SU-DHL-6 (cell line): ENCODE results near the gene WSCD2.

Experiments
- H2AFZ ChIP-seq: fragments of 200-600 bp; sonication (generic); 2 replicates; pipeline ENCODE4 v1.6.1; 2014; ENCODE audit warnings: low read depth, mild to moderate bottlenecking, moderate library complexity, mixed read lengths, antibody characterized with exemption, low read length; ENCODE audit not compliant: severe bottlenecking
- H3F3A ChIP-seq: fragments of 200-600 bp; shearing (Covaris generic); 2 replicates; pipeline ENCODE4 v1.6.0; 2016; ENCODE audit warnings: antibody characterized with exemption, mild to moderate bottlenecking; ENCODE audit not compliant: insufficient read depth
- H3K27ac ChIP-seq: fragments of 200-600 bp; sonication (generic); 2 replicates; pipeline ENCODE4 v1.5.1; 2016; ENCODE audit warnings: low read depth, mild to moderate bottlenecking, low read length, moderate library complexity, mixed read lengths
- H3K27me3 ChIP-seq: fragments of 200-600 bp; sonication (generic), shearing (Covaris generic); 2 replicates; pipeline ENCODE4 v1.6.0; 2014; ENCODE audit warnings: mild to moderate bottlenecking, low read length
- H3K36me3 ChIP-seq: fragments of 200-600 bp; sonication (generic); 2 replicates; pipeline ENCODE4 v1.6.1; 2014; ENCODE audit warnings: mild to moderate bottlenecking, low read length, mixed read lengths
- H3K4me2 ChIP-seq: fragments of 300-600, 200-600 bp; shearing (Covaris generic), sonication (generic); 2 replicates; pipeline ENCODE4 v1.6.0; 2014; ENCODE audit warnings: low read length, low read depth, mild to moderate bottlenecking; ENCODE audit not compliant: poor library complexity, severe bottlenecking
- H3K4me3 ChIP-seq: fragments of 200-600 bp; sonication (generic); 2 replicates; pipeline ENCODE4 v1.5.1; 2014; ENCODE audit warnings: antibody characterized with exemption, low read length, mild to moderate bottlenecking, mixed read lengths; ENCODE audit not compliant: insufficient read depth, poor library complexity, severe bottlenecking
- H3K79me2 ChIP-seq: fragments of 200-600 bp; sonication (generic); 2 replicates; pipeline ENCODE4 v1.6.1; 2014; ENCODE audit warnings: mild to moderate bottlenecking, low read length, moderate library complexity; ENCODE audit not compliant: insufficient read depth
- H3K9ac ChIP-seq: fragments of 200-600 bp; sonication (generic); 2 replicates; pipeline ENCODE4 v1.7.0; 2014; ENCODE audit warnings: mild to moderate bottlenecking, low read length
- H3K9me2 ChIP-seq: fragments of 200-600 bp; sonication (generic); replicated peaks from 2 replicates; pipeline ENCODE4 v1.6.1; 2014; ENCODE audit warnings: low read length; ENCODE audit not compliant: insufficient read depth
- H3K9me3 ChIP-seq: fragments of 200-600 bp; sonication (generic); 2 replicates; pipeline ENCODE4 v1.6.1; 2014; ENCODE audit warnings: low read length, mixed read lengths; ENCODE audit not compliant: insufficient read depth
- H4K20me1 ChIP-seq: fragments of 200-600 bp; sonication (generic); 2 replicates; pipeline ENCODE4 v1.6.1; 2014; ENCODE audit warnings: low read depth, mild to moderate bottlenecking, antibody characterized with exemption, low read length, moderate library complexity, mixed read lengths
- CTCF ChIP-seq: fragments of 200-600 bp; sonication (generic); IDR thresholded peaks from one replicate; pipeline ENCODE4 v1.5.1; 2017; ENCODE audit warnings: antibody characterized with exemption, mild to moderate bottlenecking, low read length, moderate library complexity; ENCODE audit not compliant: insufficient read depth, poor library complexity, severe bottlenecking
- EZH2phosphoT487 ChIP-seq: fragments of 200-600 bp; sonication (generic), shearing (Covaris generic); conservative IDR thresholded peaks from 2 replicates; pipeline ENCODE4 v1.6.1; 2018; ENCODE audit warnings: mild to moderate bottlenecking, antibody characterized with exemption, low read length, moderate library complexity, mixed read lengths

Gene WSCD2

GRCh38 chr12:108133482-108133881 lies 4.4 kb downstream of the WSCD2 start:
- Histone ChIP-seq H3K4me3 (no peak overlapping the region), H2AFZ (no peak overlapping the region), H4K20me1 (no peaks in the 10 kb centered on the region), H3K9me2 (no peaks in the 10 kb centered on the region), H3K79me2 (no peaks in the 10 kb centered on the region), H3K4me2 (no peak overlapping the region), H3K9ac (no peak overlapping the region), H3F3A (no peaks in the 10 kb centered on the region), H3K27me3 (no peaks in the 10 kb centered on the region), H3K36me3 (no peaks in the 10 kb centered on the region), H3K27ac (no peak overlapping the region), H3K9me3 (no peaks in the 10 kb centered on the region)
- no peak for TF ChIP-seq EZH2phosphoT487

- Histone ChIP-seq H3K79me2 (no peaks in the 10 kb centered on the region), H3F3A (no peaks in the 10 kb centered on the region), H3K4me3 (no peak overlapping the region), H4K20me1 (no peaks in the 10 kb centered on the region), H3K27me3 (no peaks in the 10 kb centered on the region), H2AFZ (no peak overlapping the region), H3K27ac (no peak overlapping the region), H3K36me3 (no peaks in the 10 kb centered on the region), H3K9me2 (no peaks in the 10 kb centered on the region), H3K9ac (no peak overlapping the region), H3K4me2 (no peak overlapping the region), H3K9me3 (no peaks in the 10 kb centered on the region)
- TF ChIP-seq EZH2phosphoT487 = no peak
- TF ChIP-seq CTCF = no peak
These were observed 5.7 kb downstream of the WSCD2 start for GRCh38 chr12:108134744-108135143.

- H3F3A ChIP-seq = no peaks in the 10 kb centered on the region
- H4K20me1 ChIP-seq = no peaks in the 10 kb centered on the region
- H3K9me2 ChIP-seq = no peaks in the 10 kb centered on the region
- no peaks in the 10 kb centered on the region for H3K79me2 ChIP-seq
- no peak for TF ChIP-seq EZH2phosphoT487
- TF ChIP-seq CTCF = no peak
- no peak overlapping the region for H3K27ac ChIP-seq
- H3K27me3 ChIP-seq = no peaks in the 10 kb centered on the region
- H3K9ac ChIP-seq = no peak overlapping the region
- H3K9me3 ChIP-seq = no peaks in the 10 kb centered on the region
- no peak overlapping the region for H2AFZ ChIP-seq
- no peak overlapping the region for H3K4me3 ChIP-seq
- no peaks in the 10 kb centered on the region for H3K36me3 ChIP-seq
- no peak overlapping the region for H3K4me2 ChIP-seq
These were observed 6.5 kb downstream of the WSCD2 start for GRCh38 chr12:108135627-108136026.

- Histone ChIP-seq H3K27me3 (no peaks in the 10 kb centered on the region), H3K4me3 (no peak overlapping the region), H3K9ac (no peak overlapping the region), H3K36me3 (no peaks in the 10 kb centered on the region), H3K4me2 (no peak overlapping the region), H3F3A (no peaks in the 10 kb centered on the region), H2AFZ (no peak overlapping the region), H3K79me2 (no peaks in the 10 kb centered on the region), H4K20me1 (no peaks in the 10 kb centered on the region), H3K27ac (no peak overlapping the region), H3K9me3 (no peaks in the 10 kb centered on the region), H3K9me2 (no peaks in the 10 kb centered on the region)
- TF ChIP-seq CTCF (no peak), EZH2phosphoT487 (no peak)
These were observed 7.6 kb downstream of the WSCD2 start for GRCh38 chr12:108136697-108137096.
